Tibial nerve (tissue), 4 donors: ENCODE measurements around the gene SPACA9. TPM values are rescaled to one million over a fixed set of nuclear protein-coding genes. Genes with fewer than 3 reads are reported as not detected.

Experiments
- DNase-seq, 2 donors: peaks; one replicate each; pipeline ENCODE4 v3.0.0-alpha.2; 2019; ENCODE audit warnings: low spot score in 2 of 2
- H3K27ac ChIP-seq, 4 donors: fragments of 200-600 bp; sonication (generic) in 3 of 4; one replicate each; pipeline ENCODE4 v1.5.1; 2017 to 2019; ENCODE audit warnings: mild to moderate bottlenecking in 1 of 4
- H3K27me3 ChIP-seq, 2 donors: fragments of 200-600 bp; sonication (generic) in 1 of 2; one replicate each; pipeline versions ENCODE4 v1.5.1 to v1.6.0; 2017 to 2019
- H3K36me3 ChIP-seq, 3 donors: fragments of 200-600 bp; sonication (generic); one replicate each; pipeline ENCODE4 v1.5.1; 2018 to 2019
- H3K4me1 ChIP-seq, 4 donors: fragments of 200-600 bp; sonication (generic) in 3 of 4; one replicate each; pipeline ENCODE4 v1.5.1; 2017 to 2019
- H3K4me3 ChIP-seq, 4 donors: fragments of 200-600 bp; sonication (generic) in 3 of 4; one replicate each; pipeline ENCODE4 v1.5.1; 2017 to 2019; ENCODE audit warnings: mild to moderate bottlenecking in 1 of 4, moderate library complexity in 1 of 4
- H3K9me3 ChIP-seq, 4 donors: fragments of 200-600 bp; sonication (generic) in 3 of 4; one replicate each; pipeline ENCODE4 v1.5.1; 2017 to 2019
- EP300 ChIP-seq, 2 donors: sonication (generic); formaldehyde crosslinking; IDR thresholded peaks; one replicate each; pipeline ENCODE4 v1.6.1; 2017; ENCODE audit warnings: antibody characterized with exemption in 2 of 2, mild to moderate bottlenecking in 1 of 2
- POLR2A ChIP-seq, 2 donors: fragments of 450-650 bp; IDR thresholded peaks; one replicate each; pipeline ENCODE4 v1.6.1; 2017; ENCODE audit warnings: antibody characterized with exemption in 2 of 2, mild to moderate bottlenecking in 2 of 2, moderate library complexity in 2 of 2
- WGBS, 2 donors: methylation state at CpG; one replicate each; pipeline ENCODE4 v1.1.5; 2018; 5-methylcytosine and 5-hydroxymethylcytosine counted together
- total RNA-seq, 4 donors: library from RNA; depleted of rRNA; stranded (reverse); fragments of >200 nt; gene quantifications; one replicate each; pipeline ENCODE4 v1.1.0, GENCODE V29; 2016
- TF ChIP-seq, protein P1 (sequence below), 5 experiments: fragments of 200-600 bp in 3 of 5; fragments of 450-650 bp in 2 of 5; sonication (generic) in 3 of 5; IDR thresholded peaks; one replicate each; pipeline ENCODE4 v1.5.1; 2016 to 2019; ENCODE audit warnings: antibody characterized with exemption in 5 of 5, mild to moderate bottlenecking in 3 of 5, moderate library complexity in 2 of 5

SPACA9 gene
- total RNA-seq: 1 to 10 TPM; 4.2 to 5.9 (median 5.3) TPM

DNA sequence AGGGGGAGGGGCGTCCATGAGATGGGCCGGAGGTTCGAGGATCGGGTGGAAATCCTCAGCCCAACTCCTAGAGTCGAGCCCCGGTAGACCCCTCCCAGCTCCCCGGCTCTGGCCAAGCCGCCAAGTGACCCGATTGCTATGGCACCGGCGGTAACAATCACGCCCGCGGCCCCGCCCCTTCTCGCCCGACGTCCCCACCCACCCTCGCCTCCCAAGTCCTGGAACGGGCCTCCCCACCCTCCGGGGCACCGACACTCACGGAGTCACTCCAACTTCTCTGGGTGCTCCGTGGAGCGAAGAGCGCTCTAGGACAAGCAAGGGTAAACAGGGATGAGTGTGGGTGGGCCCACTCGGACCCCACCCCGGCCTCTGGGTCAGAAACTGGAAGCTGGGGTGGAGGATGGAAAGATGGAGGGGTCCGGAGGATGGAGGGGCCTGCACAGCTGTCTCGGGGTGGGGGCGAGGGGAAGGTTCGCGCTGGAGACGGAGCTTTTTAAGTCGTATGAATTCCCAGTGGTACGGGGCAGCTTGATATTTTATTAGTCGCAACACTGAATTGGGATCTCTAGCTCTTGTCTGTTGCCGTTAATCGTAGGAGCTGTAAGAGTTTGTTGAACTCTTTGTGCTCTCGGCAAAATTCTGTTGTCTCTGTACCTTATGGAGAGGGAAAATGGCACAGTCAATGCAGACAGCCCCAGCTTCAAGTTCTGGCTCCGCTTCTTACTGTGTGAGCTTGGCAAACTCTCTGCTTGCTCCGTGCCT lies at the start of gene SPACA9:
TSS of gene SPACA9 (plus strand) at position 204 of the 762 bp plus-strand sequence. CDS start 5,050 bp downstream, outside the sequence.
- H3K36me3 ChIP-seq: peaks cover 0 to 18% (median 0%) of the 10 kb centered on the region in 3 donors
- 8 to 13% methylated on average over 31 to 36 of the region's 42 CpGs for WGBS, 2 donors
- H3K27me3 ChIP-seq: no peaks in the 10 kb centered on the region
- peak; percentile 45 to 59 for DNase-seq
- peak within 1 kb of the TSS; percentile 77 to 95 (median 92) for H3K4me3 ChIP-seq
- H3K27ac ChIP-seq: peak within 1 kb of the TSS; percentile 76 to 93 (median 86)
- no peak for TF ChIP-seq EP300 (IDR thresholded peaks at IDR 0.05)
- TF ChIP-seq, protein P1, sequence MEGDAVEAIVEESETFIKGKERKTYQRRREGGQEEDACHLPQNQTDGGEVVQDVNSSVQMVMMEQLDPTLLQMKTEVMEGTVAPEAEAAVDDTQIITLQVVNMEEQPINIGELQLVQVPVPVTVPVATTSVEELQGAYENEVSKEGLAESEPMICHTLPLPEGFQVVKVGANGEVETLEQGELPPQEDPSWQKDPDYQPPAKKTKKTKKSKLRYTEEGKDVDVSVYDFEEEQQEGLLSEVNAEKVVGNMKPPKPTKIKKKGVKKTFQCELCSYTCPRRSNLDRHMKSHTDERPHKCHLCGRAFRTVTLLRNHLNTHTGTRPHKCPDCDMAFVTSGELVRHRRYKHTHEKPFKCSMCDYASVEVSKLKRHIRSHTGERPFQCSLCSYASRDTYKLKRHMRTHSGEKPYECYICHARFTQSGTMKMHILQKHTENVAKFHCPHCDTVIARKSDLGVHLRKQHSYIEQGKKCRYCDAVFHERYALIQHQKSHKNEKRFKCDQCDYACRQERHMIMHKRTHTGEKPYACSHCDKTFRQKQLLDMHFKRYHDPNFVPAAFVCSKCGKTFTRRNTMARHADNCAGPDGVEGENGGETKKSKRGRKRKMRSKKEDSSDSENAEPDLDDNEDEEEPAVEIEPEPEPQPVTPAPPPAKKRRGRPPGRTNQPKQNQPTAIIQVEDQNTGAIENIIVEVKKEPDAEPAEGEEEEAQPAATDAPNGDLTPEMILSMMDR (IDR thresholded peaks at IDR 0.05): no peak
- TF ChIP-seq POLR2A (IDR thresholded peaks at IDR 0.05): no peak
- peaks cover 0 to 26% (median 3%) of the 10 kb centered on the region in 4 donors for H3K4me1 ChIP-seq
- H3K9me3 ChIP-seq: no peaks in the 10 kb centered on the region

GRCh38 chr9:132832171-132832881 lies 46.4 kb upstream of the SPACA9 start:
- Histone ChIP-seq H3K27ac (no peak overlapping the region), H3K4me3 (no peak overlapping the region), H3K4me1 (no peaks in the 10 kb centered on the region), H3K27me3 (no peaks in the 10 kb centered on the region), H3K36me3 (no peaks in the 10 kb centered on the region), H3K9me3 (no peaks in the 10 kb centered on the region)
- TF ChIP-seq, protein P1 (IDR thresholded peaks at IDR 0.05): no peak
- TF ChIP-seq POLR2A (IDR thresholded peaks at IDR 0.05) (no peak), EP300 (IDR thresholded peaks at IDR 0.05) (no peak)
- WGBS, 2 donors: 71 to 72% methylated on average over 9 of the region's 9 CpGs
- no peak for DNase-seq

DNA sequence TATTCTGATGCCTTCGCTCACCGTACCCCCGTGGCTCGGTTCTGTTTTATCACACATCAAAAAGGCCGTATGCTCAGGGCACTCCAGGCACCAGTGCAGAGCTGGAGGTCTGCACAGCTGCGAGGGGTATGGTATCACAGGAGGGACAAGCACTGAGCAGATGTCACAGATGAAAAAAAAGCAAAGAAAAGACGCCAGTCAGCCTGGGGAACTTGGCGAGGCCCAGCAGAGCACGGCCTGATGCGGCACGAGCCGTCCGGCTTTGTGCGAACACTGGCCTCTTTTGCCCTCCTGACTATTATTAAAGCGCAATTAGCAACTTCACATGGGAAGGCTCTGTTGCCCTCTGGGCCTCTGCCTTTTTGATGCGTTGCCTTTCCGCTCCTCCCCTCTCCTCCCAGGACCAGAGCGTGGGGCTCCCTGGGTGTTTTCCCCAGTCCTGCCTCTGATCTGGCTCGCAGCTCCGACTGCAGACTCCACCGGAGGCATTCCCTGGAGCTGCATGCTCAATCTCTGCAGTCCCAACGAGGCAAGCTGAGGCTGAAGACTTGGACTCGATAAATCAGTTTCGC lies 45.1 kb upstream of the SPACA9 start:
- Histone ChIP-seq H3K27me3 (no peaks in the 10 kb centered on the region), H3K4me3 (no peak overlapping the region), H3K9me3 (no peaks in the 10 kb centered on the region), H3K36me3 (no peaks in the 10 kb centered on the region), H3K27ac (no peak overlapping the region), H3K4me1 (no peaks in the 10 kb centered on the region)
- DNase-seq: no peak
- 43 to 49% methylated on average over 24 of the region's 24 CpGs for WGBS, 2 donors
- TF ChIP-seq EP300 (IDR thresholded peaks at IDR 0.05) (no peak), POLR2A (IDR thresholded peaks at IDR 0.05) (no peak)
- TF ChIP-seq, protein P1 (IDR thresholded peaks at IDR 0.05): no peak

- DNase-seq: no peak
- TF ChIP-seq, protein P1 (IDR thresholded peaks at IDR 0.05): no peak
- TF ChIP-seq POLR2A (IDR thresholded peaks at IDR 0.05): no peak
- Histone ChIP-seq H3K4me3 (no peak overlapping the region), H3K27me3 (no peaks in the 10 kb centered on the region), H3K9me3 (no peaks in the 10 kb centered on the region), H3K36me3 (no peaks in the 10 kb centered on the region), H3K27ac (no peak overlapping the region), H3K4me1 (no peaks in the 10 kb centered on the region)
- WGBS, 2 donors: 87% methylated on average over 7 of the region's 7 CpGs
Measured at GRCh38 chr9:132834343-132834742, 44.4 kb upstream of the SPACA9 start.
